ENCODE results near the gene DVL1. TPM values are rescaled to one million over a fixed set of nuclear protein-coding genes. Genes with fewer than 3 reads are reported as not detected.
A peak's percentile ranks its signal among the peaks of the same experiment; 100 is the strongest.

The DVL1 gene
- total RNA-seq, 3 donors from 2014 or later (not counting 1 experiment from before 2014, with no cell fraction given) = 33.8 to 41.9 (median 35.6) TPM

GRCh38 chr1:1342584-1343115 is 6.6 kb downstream of the DVL1 start:
- intact Hi-C loops (cut with micrococcal nuclease) = no loop called here
- Mint-ChIP-seq H3K4me1 (peaks cover 0 to 19% of the 10 kb centered on the region in 2 donors), H3K36me3 (no peaks in the 10 kb centered on the region), H3K9me3 (no peaks in the 10 kb centered on the region), H3K27ac (peak overlapping the region in 1 of 2 donors; percentile 33), H3K27me3 (ENCODE audit: low read depth in 2 of 2) (no peaks in the 10 kb centered on the region), H3K4me3 (no peak overlapping the region)
- ATAC-seq = no peak
- DNase-seq = no peak
- WGBS (ENCODE audit: insufficient coverage) = 90% methylated on average over 18 of the region's 18 CpGs
- Histone ChIP-seq H3K4me1 (ENCODE audit: control insufficient read depth, insufficient read depth, low read length) (peaks cover 3% of the 10 kb centered on the region), H3K4me3 (ENCODE audit: low read length) (no peak overlapping the region), H3K27me3 (ENCODE audit: control insufficient read depth, insufficient read depth, low read length) (no peaks in the 10 kb centered on the region), H3K27ac (ENCODE audit: low read length) (no peak overlapping the region), H3K36me3 (ENCODE audit: control insufficient read depth, insufficient read depth, low read length) (peaks cover 2% of the 10 kb centered on the region), H3K9me3 (ENCODE audit: control insufficient read depth, insufficient read depth, low read length) (no peaks in the 10 kb centered on the region)
- no peak for TF ChIP-seq CTCF (IDR thresholded peaks at IDR 0.05)

GRCh38 chr1:1342061-1342562 is 7.1 kb downstream of the DVL1 start:
- DNase-seq (no peak), ATAC-seq (no peak)
- Histone ChIP-seq H3K27ac (ENCODE audit: low read length) (no peak overlapping the region), H3K4me1 (ENCODE audit: control insufficient read depth, insufficient read depth, low read length) (no peaks in the 10 kb centered on the region), H3K27me3 (ENCODE audit: control insufficient read depth, insufficient read depth, low read length) (no peaks in the 10 kb centered on the region), H3K36me3 (ENCODE audit: control insufficient read depth, insufficient read depth, low read length) (peaks cover 2% of the 10 kb centered on the region), H3K4me3 (ENCODE audit: low read length) (no peak overlapping the region), H3K9me3 (ENCODE audit: control insufficient read depth, insufficient read depth, low read length) (no peaks in the 10 kb centered on the region)
- Mint-ChIP-seq H3K36me3 (no peaks in the 10 kb centered on the region), H3K4me1 (peaks cover 0 to 14% of the 10 kb centered on the region in 2 donors), H3K9me3 (no peaks in the 10 kb centered on the region), H3K27ac (no peak overlapping the region), H3K4me3 (no peak overlapping the region), H3K27me3 (ENCODE audit: low read depth in 2 of 2) (no peaks in the 10 kb centered on the region)
- intact Hi-C loops (cut with micrococcal nuclease) = no loop called here
- no peak for TF ChIP-seq CTCF (IDR thresholded peaks at IDR 0.05)
- WGBS (ENCODE audit: insufficient coverage) = 98% methylated on average over 28 of the region's 28 CpGs

GRCh38 chr1:1341549-1342021 is 7.6 kb downstream of the DVL1 start:
- 95% methylated on average over 17 of the region's 17 CpGs for WGBS (ENCODE audit: insufficient coverage)
- Mint-ChIP-seq H3K4me1 (peaks cover 0 to 10% of the 10 kb centered on the region in 2 donors), H3K4me3 (no peak overlapping the region), H3K27me3 (ENCODE audit: low read depth in 2 of 2) (no peaks in the 10 kb centered on the region), H3K36me3 (no peaks in the 10 kb centered on the region), H3K9me3 (no peaks in the 10 kb centered on the region), H3K27ac (no peak overlapping the region)
- Histone ChIP-seq H3K9me3 (ENCODE audit: control insufficient read depth, insufficient read depth, low read length) (no peaks in the 10 kb centered on the region), H3K4me1 (ENCODE audit: control insufficient read depth, insufficient read depth, low read length) (no peaks in the 10 kb centered on the region), H3K36me3 (ENCODE audit: control insufficient read depth, insufficient read depth, low read length) (peaks cover 2% of the 10 kb centered on the region), H3K27ac (ENCODE audit: low read length) (no peak overlapping the region), H3K27me3 (ENCODE audit: control insufficient read depth, insufficient read depth, low read length) (no peaks in the 10 kb centered on the region), H3K4me3 (ENCODE audit: low read length) (no peak overlapping the region)
- intact Hi-C loops (cut with micrococcal nuclease) = no loop called here
- ATAC-seq (no peak), DNase-seq (no peak)
- TF ChIP-seq CTCF (IDR thresholded peaks at IDR 0.05) = no peak

All from natural killer cell (primary cell).